HG03460 (cell line): ENCODE data around the gene TRIO.
"Not testable (repeated sequence)": the region's sequence is repeated elsewhere in the genome, so short reads cannot be mapped to it uniquely, and the experiment has no call there.

ENCODE experiments used
- ATAC-seq: cut with Tn5 transposase; IDR thresholded peaks from one replicate; pipeline ENCODE4 v1.9.1; 2021; ENCODE audit not compliant: unreplicated experiment

The TRIO gene

DNA sequence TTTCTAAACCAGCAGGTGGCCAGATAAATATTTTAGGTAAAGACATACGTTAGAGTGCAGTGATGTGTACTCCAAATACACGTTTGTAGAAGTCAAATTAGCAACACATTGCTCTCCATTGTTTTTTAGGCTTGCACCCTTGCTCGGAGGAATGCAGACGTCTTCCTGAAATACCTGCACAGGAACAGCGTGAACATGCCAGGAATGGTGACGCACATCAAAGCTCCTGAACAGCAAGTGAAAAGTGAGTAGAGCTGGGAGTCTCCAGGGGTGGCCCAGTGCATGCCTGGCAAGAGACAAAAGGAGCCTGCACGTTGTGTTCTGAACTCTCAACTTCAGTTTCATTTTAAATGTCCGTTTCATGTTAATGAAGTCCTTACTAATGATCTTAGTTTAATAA is 231.0 kb downstream of the TRIO start:
- no peak for ATAC-seq

DNA sequence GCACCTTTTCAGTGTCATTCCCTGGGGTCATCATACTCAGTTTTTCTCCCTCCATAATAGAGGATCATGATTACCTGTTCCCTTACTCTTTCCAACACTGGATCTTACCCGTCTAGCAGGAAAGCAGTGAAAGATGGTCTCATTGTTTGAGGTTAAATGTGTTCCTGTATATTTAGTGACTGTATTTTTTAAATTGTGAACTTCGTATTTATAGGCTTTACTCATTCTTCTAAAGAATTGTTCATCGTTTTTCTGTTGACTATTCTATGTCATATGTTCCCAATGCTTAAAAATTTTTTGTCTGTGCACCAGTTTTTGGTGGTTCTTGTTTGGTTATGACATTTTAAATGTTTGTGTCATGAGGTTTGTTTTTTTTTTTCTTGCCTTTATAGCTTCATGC is 233.6 kb downstream of the TRIO start:
- no peak for ATAC-seq

DNA sequence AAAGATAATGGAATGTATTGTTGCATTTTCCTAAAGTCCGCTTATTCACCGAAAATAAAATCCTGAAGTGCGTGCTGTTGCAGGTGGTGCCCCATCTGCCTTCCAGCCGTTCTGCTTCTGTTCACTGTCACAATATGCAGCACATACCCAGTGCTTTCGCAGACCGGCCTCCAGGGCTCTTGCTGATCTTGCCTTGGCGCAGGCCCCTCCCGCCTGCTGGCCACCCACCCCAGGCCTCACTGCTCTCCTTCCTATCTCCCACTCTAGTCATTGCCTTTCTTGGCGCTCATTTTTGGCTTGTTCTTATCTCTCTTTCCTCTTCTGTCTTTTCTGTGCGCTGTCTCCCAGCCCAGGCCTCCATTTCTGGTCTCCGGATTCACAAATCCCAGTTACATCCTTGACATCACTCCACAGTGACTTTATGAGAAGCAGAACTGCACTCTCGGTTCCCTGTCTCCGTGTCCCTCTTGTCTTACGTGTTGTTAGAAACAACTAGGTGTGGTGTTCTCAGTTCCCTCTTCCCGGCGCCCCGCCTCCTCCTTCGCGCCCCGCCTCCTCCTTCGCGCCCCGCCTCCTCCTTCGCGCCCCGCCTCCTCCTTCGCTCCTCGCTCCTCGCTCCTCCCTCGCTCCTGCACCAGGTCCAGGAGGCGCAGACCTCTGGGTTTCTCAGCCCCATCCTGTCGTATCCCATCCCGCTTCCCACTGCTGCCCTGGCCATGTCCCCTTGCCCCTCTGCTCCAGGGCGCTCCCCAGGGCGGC is 236.8 kb downstream of the TRIO start:
- ATAC-seq = no peak

DNA sequence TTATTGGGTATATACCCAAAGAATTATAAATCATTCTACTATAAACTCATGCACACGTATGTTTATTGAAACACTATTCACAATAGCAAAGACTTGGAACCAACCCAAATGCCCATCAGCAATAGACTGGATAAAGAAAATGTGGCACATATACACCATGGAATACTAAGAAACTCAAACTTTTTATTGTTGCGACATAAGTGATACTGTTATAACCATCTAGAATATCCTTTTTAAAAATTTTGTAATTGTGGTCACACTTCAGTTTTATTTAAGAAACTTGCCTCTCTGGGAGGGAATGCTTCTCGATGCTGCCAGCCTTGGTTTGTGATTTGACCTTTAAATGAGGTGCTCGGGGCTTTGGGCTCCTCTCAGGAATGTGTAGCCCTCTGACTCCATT is 237.6 kb downstream of the TRIO start:
- no peak for ATAC-seq

DNA sequence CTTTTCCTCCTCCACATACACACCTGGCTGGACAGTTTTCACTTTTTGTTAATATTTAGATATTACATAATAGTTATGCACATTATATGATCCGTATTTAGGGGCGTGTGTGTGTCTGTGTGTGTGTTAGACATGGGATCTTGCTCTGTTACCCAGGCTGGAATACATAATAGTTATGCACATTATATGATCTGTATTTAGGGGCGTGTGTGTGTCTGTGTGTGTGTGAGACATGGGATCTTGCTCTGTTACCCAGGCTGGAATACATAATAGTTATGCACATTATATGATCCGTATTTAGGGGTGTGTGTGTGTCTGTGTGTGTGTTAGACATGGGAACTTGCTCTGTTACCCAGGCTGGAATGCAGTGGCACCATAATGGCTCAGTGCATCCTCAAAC is 239.5 kb downstream of the TRIO start:
- ATAC-seq = no peak

DNA sequence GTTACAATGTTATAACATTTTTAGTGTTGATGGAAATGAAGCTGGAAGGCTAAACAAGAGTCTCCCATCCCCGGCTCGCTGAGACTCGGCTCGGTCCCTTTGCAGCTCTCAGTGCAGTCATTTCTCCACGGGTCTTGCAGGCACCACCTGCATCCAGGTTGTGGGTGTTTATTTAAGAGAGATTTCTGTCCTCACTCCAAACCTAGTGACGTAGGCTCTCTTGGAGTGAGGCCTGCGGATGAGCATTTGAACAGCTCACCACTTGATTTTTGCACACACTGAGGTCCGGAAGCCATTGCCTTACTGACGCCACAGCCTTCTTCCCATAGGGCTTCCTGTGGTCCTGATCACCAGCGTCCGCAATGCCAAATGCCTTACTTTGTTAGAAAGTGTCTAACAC is 240.8 kb downstream of the TRIO start:
- ATAC-seq = no peak

DNA sequence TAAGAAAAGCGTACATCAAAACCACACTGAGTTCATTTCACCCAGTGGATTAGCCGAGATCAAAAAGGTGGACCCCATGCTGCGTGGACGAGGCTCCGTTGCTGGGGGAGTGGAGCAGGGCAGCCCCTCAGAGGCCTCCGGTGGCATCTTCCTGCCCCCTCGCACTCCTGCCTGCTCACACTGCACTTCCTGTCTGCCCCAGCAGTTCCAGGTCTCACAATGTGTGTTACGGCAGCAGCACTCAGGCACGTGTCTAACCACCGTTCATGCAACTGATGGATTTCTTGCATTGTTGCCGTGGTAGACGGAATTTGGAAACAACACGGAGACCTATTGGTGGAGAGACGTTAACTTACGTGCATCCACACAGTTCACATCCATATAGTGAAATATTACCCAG is 241.9 kb downstream of the TRIO start:
- ATAC-seq = no peak

DNA sequence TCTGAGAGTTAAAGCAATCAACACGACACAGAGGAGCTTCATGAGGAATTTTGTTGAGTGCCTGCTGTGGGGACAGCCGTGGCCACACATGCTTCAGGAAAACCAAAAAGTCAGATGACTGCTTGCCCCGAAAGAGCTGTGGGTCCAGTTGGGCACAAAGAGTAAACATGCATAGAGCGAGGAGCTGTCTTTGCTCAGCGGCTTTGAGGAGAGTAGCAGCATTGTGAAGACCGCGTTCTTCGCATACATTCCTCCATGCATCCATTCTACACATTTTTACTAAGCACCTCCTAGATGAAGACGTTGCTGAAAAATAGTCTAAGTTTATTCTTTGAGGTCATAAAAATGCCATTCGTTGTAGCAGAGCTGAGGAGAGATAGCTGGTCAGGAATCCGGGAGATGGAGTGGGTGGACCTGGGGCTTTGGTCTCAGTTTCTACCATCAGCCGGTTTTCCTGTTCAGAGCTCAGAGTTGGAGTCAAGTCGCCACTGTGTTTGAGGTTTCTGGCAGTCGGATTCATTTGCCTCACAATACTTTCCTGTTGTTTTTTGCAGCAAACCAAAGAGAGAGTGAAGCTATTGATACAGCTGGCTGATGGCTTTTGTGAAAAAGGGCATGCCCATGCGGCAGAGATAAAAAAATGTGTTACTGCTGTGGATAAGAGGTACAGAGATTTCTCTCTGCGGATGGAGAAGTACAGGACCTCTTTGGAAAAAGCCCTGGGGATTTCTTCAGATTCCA is 243.9 kb downstream of the TRIO start:
- no peak for ATAC-seq

DNA sequence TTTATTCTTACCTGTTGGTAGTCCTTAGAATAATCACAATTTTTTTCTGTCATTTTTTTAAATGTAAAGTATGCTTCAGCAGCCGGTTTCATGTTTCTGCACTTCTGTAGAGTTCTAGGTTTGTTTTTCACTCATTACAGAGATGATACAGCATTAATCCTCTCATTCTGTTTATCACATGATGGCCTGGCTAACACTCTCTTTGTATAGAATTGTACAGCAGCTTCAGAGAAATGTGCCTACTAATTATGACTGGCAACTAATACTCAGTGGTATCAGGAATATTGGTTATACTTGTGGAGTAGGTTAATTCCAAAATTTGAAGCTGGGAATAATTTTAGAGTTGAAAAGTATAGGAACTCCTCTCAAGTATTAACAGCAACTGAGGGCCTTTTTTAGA is 245.6 kb downstream of the TRIO start:
- no peak for ATAC-seq

DNA sequence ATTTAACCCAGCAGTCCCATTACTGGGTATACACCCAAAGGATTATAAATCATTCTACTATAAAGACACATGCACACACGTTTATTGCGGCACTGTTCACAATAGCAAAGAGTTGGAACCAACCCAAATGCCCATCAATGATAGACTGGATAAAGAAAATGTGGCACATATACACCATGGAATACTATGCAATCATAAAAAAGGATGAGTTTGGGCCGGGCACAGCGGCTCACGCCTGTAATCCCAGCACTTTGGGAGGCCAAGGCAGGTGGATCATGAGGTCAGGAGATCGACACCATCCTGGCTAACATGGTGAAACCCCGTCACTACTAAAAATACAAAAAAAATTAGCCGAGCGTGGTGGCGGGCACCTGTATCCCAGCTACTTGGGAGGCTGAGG is 249.4 kb downstream of the TRIO start:
- not testable (repeated sequence) for ATAC-seq

DNA sequence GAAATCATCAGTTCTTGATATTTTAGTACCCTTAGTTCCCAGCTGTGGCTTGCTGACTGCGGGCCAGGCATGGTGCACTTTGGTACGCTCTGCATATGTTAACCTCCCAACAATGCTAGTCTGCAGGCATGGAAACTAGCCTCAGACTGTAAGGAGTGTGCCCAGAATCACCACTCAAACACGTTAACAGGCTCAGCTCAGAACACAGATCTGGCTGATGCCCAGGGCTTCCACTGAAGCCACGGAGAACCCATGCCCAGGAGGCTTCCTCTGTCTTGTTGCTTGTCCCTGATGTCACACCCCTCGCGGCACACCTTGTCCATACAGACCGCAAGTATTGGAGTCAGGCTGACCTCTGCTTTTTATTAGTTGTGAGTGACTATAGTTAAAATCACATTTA is 251.2 kb downstream of the TRIO start:
- no peak for ATAC-seq

DNA sequence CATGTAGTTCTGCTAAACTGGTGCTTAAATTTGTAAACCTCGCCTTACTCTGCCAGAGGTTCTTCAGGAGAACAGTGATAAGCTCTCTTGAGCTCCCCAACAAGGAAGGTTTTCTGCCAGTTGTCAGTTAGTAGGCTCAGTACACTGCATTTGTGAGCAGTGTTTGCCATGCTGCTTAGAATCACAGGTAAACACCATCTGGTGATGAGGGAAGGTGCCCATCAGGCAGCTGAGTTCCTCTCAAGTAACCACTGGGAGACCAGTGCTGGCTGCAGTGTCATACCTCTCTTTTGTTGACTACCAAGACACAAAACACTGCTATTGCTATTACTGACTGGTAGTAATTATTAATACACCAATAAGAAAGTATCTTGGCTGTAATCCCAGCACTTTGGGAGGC is 252.3 kb downstream of the TRIO start:
- no peak for ATAC-seq

DNA sequence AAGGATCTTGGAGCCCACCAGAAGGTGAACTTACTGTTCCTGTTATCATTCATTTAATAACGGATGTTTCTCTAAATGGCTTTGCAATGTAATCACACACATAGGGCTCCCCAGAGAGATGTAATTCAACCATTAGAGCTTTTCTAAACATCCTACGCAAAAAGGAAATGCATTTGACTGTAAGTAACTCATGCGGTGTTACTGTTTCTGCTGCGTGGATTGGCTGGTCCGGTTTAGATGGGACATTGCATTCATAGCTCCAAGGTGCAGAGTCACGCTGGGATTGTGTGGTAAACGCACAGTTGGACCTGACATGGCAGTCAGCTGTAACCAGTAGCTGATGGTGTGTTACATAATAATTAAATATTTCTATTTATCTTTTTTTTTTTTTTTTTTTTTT is 252.9 kb downstream of the TRIO start:
- no peak for ATAC-seq

DNA sequence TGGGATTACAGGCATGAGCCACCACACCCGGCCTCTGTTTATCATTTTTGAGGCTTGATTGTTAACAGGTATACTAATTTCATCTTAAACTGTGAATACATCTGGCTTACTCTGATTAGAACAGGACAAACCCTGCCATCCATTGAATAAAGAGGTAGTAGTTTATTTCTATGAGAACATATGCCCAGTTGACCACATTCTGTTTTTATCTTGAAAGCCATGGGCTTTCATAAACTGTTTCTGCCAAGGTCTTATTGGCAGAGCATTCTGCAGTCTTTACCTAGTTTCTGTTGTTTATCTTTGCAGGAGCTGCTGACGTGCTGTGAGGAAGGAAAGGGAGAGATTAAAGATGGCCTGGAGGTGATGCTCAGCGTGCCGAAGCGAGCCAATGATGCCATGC is 253.6 kb downstream of the TRIO start:
- no peak for ATAC-seq

DNA sequence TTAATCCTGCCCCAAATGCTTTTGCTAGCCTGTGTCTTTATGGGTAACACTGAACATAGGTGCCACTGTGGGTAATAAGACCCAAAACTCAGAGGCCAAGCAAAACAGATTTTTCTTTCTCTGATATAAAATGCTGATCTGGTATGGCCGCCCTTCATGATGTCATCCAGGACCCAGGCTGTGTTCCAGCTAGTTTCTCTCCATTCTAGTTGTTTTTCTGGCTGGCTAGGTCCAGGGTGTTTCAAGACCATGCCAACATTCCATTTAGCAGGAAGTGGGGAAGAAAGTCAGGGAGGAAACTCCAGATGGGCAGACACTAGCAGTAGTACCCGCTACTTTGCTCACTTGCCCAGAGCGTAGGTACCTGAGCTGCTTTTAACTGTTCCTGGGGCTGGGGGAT is 254.6 kb downstream of the TRIO start:
- no peak for ATAC-seq

DNA sequence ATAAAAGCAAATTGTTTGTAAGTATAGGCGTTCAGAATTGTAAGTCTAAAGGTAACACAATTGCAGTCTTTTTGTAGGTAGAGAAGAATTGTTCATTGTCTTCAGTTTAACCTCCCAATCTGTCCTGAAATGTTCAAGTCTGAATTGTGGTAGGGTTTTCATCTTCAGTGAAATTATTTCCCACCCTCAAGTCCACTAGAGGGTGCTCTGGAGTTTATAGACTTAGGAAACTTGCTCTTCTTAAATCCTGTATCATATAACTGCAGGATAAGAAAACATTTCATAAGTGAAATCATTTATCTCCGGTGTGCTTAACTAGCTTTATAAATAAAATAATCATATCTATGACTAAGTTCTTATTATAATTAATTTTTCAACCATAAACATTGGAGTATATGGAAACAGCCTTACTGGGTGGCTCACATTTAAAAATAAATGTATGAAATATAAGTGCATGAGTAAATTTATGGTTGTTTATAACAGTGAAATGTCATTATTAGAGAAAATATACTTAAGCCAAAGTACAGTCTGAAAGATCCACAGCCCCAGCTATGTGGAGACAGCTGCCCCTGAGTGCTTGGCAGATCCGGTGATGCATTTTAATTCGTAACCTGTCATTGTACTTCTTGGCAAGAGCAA is 256.0 kb downstream of the TRIO start:
- ATAC-seq = no peak

DNA sequence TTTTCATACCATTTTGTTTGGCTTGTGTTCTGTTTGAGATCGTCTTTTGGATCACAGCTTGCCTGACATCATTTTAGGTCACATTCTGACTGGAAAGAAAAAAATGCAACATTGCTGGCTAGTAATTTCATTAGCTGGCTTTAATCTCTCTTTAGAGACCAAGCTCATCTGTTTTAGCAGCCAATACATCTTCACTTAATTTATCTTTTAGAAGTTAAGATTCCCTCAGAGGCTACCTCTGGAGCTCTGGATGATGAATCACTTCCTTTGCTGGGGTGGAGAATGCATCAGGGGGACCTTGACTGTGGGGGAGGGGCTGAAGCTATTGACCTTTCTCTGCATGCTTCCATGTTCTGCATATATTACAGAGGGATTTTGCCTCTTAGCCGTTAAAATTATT is 256.9 kb downstream of the TRIO start:
- ATAC-seq = no peak

DNA sequence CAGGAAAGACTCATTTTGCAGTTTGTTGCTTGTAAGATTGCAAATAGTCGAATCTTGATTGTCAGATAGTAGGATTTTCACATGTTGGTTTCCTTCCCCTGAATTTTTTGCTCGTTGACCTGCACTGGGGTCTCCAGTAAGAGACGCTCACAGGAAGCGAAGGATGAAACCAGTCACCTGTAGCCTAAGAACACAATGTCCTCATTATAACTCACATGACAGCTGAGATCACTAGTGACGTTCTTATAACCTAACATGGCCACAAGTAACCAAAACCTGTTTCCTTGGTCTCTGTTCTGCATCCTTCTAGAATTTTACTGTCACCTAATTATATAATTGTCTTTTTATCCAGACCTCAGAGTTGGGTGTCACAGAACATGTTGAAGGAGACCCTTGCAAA is 257.5 kb downstream of the TRIO start:
- no peak for ATAC-seq

DNA sequence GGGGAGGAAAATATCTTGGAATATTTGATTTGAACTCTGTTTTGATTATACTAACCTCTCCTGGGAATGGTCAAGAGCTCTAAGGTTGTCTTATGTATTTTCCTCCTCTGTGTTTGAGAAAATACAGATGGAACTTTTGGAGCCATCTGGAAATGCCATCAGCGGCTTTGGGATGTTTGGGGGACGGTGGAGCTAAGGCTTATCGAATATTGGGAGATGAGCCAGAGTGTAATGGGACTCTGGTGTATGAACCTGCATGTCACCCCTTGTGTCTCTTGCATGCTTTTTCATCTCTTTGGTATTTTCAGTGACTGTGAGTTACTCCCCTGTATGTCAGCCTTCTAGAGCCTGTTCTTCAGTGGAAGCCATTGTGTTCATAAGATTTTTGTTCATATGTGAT is 258.5 kb downstream of the TRIO start:
- ATAC-seq = no peak

DNA sequence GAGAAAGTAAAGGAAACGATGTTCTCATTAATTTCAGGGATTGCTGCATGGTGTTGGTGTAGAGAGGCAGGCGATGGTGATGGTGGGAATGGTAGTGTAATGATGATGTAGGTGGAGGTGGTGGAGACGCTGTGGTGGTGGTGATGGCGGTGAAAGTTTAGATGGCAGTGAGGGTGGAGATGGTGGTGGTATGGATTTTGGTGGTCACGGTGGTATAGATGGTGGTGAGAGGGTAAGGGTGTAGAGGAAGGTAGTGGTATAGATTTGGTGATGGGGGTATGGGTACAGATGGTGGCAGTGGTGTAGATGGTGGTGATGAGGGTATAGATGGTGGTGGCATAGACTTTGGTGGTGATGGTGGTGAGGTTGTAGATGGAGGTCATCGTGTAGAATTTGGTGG is 259.3 kb downstream of the TRIO start:
- no peak for ATAC-seq

DNA sequence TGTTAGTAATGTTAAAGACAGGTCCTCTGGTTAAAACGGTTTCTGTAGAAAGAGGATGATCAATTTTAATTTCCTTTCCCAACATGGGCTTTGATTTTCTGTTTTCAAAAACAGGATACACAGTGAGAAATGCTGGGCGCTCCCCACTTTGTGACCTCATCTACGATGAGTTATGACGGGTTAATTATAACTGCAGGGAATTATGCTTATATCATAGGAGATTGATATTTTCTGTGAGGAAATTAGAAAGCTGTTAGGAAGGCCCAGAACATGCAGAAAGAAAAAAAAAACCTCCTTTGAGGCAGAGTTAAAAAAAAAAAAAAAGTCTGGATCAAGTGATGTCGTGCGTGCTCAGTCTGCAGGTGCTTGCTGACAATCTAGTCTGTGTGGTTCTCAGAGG is 261.6 kb downstream of the TRIO start:
- no peak for ATAC-seq

DNA sequence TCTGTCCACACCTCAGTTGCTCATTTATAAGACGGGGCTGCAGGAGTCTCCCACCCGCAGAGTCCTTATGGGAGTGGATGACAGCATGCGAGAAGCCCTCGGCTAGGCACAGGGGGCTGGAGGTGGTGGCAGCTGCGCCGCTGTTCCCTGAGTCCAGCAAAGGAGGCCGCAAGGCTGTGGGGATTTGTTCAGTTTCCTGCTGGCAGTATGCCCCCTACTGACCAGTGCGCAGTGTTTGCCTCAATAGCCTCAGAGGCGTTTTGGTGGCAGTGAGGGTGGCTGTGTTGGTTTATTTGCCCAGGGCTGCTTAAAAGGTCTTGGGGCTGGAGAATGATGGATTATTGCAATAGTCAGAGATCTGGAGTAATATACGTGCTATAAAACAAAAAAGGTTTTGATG is 262.1 kb downstream of the TRIO start:
- ATAC-seq = no peak
